Activated CD8-positive, alpha-beta T cell treated with anti-CD3 and anti-CD28 coated beads for 36 hours (primary cell): ENCODE measurements around the gene TH. TPM values are rescaled to one million over a fixed set of nuclear protein-coding genes. Genes with fewer than 3 reads are reported as not detected.

Experiments
- ATAC-seq: fragments of 200-7000 bp; cut with Tn5 transposase; one replicate; pipeline ENCODE4 v1.10.0; 2021; ENCODE audit warnings: mild to moderate bottlenecking, moderate library complexity
- CTCF ChIA-PET: fragments of 350-600 bp; sonication (Branson Sonifier 250); formaldehyde crosslinking; loops from one replicate; lab custom pipeline; 2021; ENCODE audit warnings: antibody characterized with exemption; lab: Charles Lee
- POLR2A ChIA-PET: fragments of 350-600 bp; sonication (Branson Sonifier 250); formaldehyde crosslinking; loops from one replicate; lab custom pipeline; 2021; ENCODE audit warnings: antibody characterized with exemption; lab: Charles Lee
- DNase-seq: peaks from one replicate; pipeline ENCODE4 v3.0.0-alpha.2; 2020
- H3K27ac Mint-ChIP-seq: one replicate; pipeline ENCODE4 v1.8.0; 2021; ENCODE audit warnings: mild to moderate bottlenecking, mixed read lengths
- H3K27me3 Mint-ChIP-seq: one replicate; pipeline ENCODE4 v1.8.0; 2021; ENCODE audit warnings: mixed read lengths
- H3K36me3 Mint-ChIP-seq: one replicate; pipeline ENCODE4 v1.8.0; 2021; ENCODE audit warnings: low read depth, mixed read lengths
- H3K4me1 Mint-ChIP-seq: one replicate; pipeline ENCODE4 v1.8.0; 2021; ENCODE audit warnings: low read depth, mixed read lengths
- H3K4me3 Mint-ChIP-seq: one replicate; pipeline ENCODE4 v1.8.0; 2021; ENCODE audit warnings: mild to moderate bottlenecking, moderate library complexity, mixed read lengths
- H3K9me3 Mint-ChIP-seq: one replicate; pipeline ENCODE4 v1.8.0; 2021; ENCODE audit warnings: mixed read lengths
- CTCF ChIP-seq: fragments of 200-600 bp; IDR thresholded peaks from one replicate; pipeline ENCODE4 v1.8.0; 2022; ENCODE audit warnings: antibody characterized with exemption, mild to moderate bottlenecking
- intact Hi-C: fragments of 100-400 bp; cut with micrococcal nuclease; formaldehyde crosslinking; loops from one replicate; pipeline ENCODE4 v1.10.0; 2022
- total RNA-seq, 2 experiments: library from RNA; stranded (reverse); gene quantifications; one replicate each; pipeline ENCODE4 v1.2.3, GENCODE V29; 2021

Gene TH
- total RNA-seq, 2 experiments from 2014 or later: not detected

GRCh38 chr11:2202071-2202899 is 30.7 kb upstream of the TH start:
- ChIA-PET CTCF (interaction anchor here (2.2 to 3.6 kb wide), 2 partner anchors 8 to 218 kb away, joined by 9 to 17 read pairs; no protein-coding TSS in a partner anchor), POLR2A (interaction anchor here (1.2 kb wide), 1 partner anchor 303 kb away, joined by 3 read pairs; no protein-coding TSS in a partner anchor)
- Mint-ChIP-seq H3K9me3 (no peaks in the 10 kb centered on the region), H3K27ac (no peak overlapping the region), H3K36me3 (no peaks in the 10 kb centered on the region), H3K4me3 (no peak overlapping the region), H3K4me1 (no peaks in the 10 kb centered on the region), H3K27me3 (no peaks in the 10 kb centered on the region)
- DNase-seq (no peak), ATAC-seq (no peak)
- intact Hi-C loops: no loop called here
- TF ChIP-seq CTCF: no peak

GRCh38 chr11:2201542-2201941 is 29.9 kb upstream of the TH start:
- DNase-seq (no peak), ATAC-seq (no peak)
- intact Hi-C loops: no loop called here
- peaks cover 4% of the 10 kb centered on the region for H3K27me3 Mint-ChIP-seq
- H3K36me3 Mint-ChIP-seq: no peaks in the 10 kb centered on the region
- ChIA-PET CTCF (interaction anchor here (3.6 kb wide), 1 partner anchor 218 kb away, joined by 17 read pairs; no protein-coding TSS in a partner anchor), POLR2A (no interaction called here)
- H3K9me3 Mint-ChIP-seq: no peaks in the 10 kb centered on the region
- no peak overlapping the region for H3K4me3 Mint-ChIP-seq
- peaks cover 3% of the 10 kb centered on the region for H3K4me1 Mint-ChIP-seq
- H3K27ac Mint-ChIP-seq: no peak overlapping the region
- TF ChIP-seq CTCF: no peak

- Mint-ChIP-seq H3K9me3 (no peaks in the 10 kb centered on the region), H3K27ac (no peak overlapping the region), H3K4me3 (no peak overlapping the region), H3K36me3 (no peaks in the 10 kb centered on the region), H3K27me3 (peaks cover 9% of the 10 kb centered on the region), H3K4me1 (peaks cover 3% of the 10 kb centered on the region)
- CTCF ChIA-PET: interaction anchor here (3.6 to 3.8 kb wide), 2 partner anchors 99 to 219 kb away, joined by 17 to 52 read pairs; partner anchors contain the start of genes C11orf21 and TSPAN32
- DNase-seq: no peak
- TF ChIP-seq CTCF: no peak
- no peak for ATAC-seq
- POLR2A ChIA-PET: no interaction called here
- intact Hi-C loops: no loop called here
These were observed 29.4 kb upstream of the TH start for GRCh38 chr11:2200957-2201519.

- POLR2A ChIA-PET: interaction anchor here (1.4 kb wide), 1 partner anchor 104 kb away, joined by 3 read pairs; no protein-coding TSS in a partner anchor
- ATAC-seq (no peak), DNase-seq (no peak)
- intact Hi-C loops: no loop called here
- no peak for TF ChIP-seq CTCF
- Mint-ChIP-seq H3K36me3 (no peaks in the 10 kb centered on the region), H3K27ac (no peak overlapping the region), H3K4me3 (no peak overlapping the region), H3K9me3 (no peaks in the 10 kb centered on the region), H3K27me3 (peaks cover 9% of the 10 kb centered on the region), H3K4me1 (peaks cover 3% of the 10 kb centered on the region)
- CTCF ChIA-PET: interaction anchor here (3.6 to 3.9 kb wide), 3 partner anchors 100 to 219 kb away, joined by 17 to 52 read pairs (median 25); partner anchors contain the start of genes C11orf21 and TSPAN32
These were observed 28.9 kb upstream of the TH start for GRCh38 chr11:2200536-2200935.
